Progenitor cell of endocrine pancreas (in vitro differentiated cells): ENCODE measurements around the gene RSPH10B. TPM values are rescaled to one million over a fixed set of nuclear protein-coding genes. Genes with fewer than 3 reads are reported as not detected.
A peak's percentile ranks its signal among the peaks of the same experiment; 100 is the strongest.
"Not testable (repeated sequence)": the region's sequence is repeated elsewhere in the genome, so short reads cannot be mapped to it uniquely, and the experiment has no call there.

ENCODE experiments used
- DNase-seq: peaks from one replicate; pipeline ENCODE4 v3.0.0; 2021; ENCODE audit warnings: low spot score; ENCODE audit not compliant: unreplicated experiment
- H3K27ac Mint-ChIP-seq: 2 replicates; pipeline ENCODE4 v1.8.0; 2021; ENCODE audit warnings: mild to moderate bottlenecking, moderate library complexity, mixed read lengths
- H3K27me3 Mint-ChIP-seq: 2 replicates; pipeline ENCODE4 v1.8.0; 2021; ENCODE audit warnings: mixed read lengths
- H3K36me3 Mint-ChIP-seq: 2 replicates; pipeline ENCODE4 v1.8.0; 2022; ENCODE audit warnings: mixed read lengths; ENCODE audit not compliant: insufficient read depth
- H3K4me1 Mint-ChIP-seq: 2 replicates; pipeline ENCODE4 v1.8.0; 2021; ENCODE audit warnings: low read depth, mixed read lengths
- H3K4me3 Mint-ChIP-seq: 2 replicates; pipeline ENCODE4 v1.8.0; 2021; ENCODE audit warnings: low read depth, mild to moderate bottlenecking, moderate library complexity, mixed read lengths
- H3K9me3 Mint-ChIP-seq: 2 replicates; pipeline ENCODE4 v1.8.0; 2021; ENCODE audit warnings: low read depth, mixed read lengths
- total RNA-seq: library from RNA; stranded (reverse); gene quantifications from 2 replicates; pipeline ENCODE4 v1.2.1, GENCODE V29; 2021
- TF ChIP-seq, protein P1 (sequence below): fragments of 200-600 bp; sonication (generic); IDR thresholded peaks from one replicate; pipeline ENCODE4 v1.5.0; 2021; ENCODE audit warnings: antibody characterized with exemption, mild to moderate bottlenecking; ENCODE audit not compliant: unreplicated experiment

RSPH10B gene
- total RNA-seq, 1 donor from 2014 or later, result 1.5 TPM

DNA sequence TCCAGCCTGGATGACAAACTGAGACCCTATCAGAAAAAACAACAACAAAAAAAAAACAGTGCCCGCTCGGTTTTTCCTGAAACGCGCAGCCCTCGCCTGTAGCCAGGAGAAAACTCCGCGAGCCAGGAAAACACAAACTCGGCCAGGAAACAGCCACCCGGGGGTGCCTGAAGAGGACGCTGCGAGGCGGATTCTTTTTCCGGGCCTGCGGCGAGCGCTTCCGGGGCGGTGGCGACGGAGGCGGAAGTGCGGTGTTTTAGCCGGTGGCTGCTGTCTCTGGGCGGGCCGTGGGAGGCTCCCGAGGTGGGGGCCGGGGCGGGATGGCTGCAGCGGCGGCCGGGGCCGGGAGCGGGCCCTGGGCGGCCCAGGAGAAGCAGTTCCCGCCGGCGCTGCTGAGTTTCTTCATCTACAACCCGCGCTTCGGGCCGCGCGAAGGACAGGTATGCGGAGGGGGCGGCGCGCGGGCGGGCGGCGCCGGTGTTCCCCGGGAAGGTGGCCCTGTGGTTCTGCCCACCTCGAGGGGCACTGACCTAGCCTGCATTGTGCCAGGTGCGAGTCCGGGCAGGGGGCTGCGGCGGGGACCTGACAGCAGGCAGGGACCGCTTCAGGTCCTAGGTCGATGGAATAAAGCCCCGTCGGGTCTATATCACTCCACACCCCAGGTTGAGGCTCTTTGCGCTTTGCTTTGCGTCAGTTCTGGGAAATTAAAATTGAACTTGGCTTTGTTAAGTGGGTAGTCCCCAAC lies 71.8 kb downstream of the RSPH10B start, which contains the start of gene CCZ1:
TSS of gene CCZ1 (plus strand) at position 254 of the 745 bp plus-strand sequence. CDS start at position 321, 67 bp downstream.
- not testable (repeated sequence) for H3K4me1 Mint-ChIP-seq, H3K27me3 Mint-ChIP-seq, H3K36me3 Mint-ChIP-seq, H3K9me3 Mint-ChIP-seq
- Mint-ChIP-seq H3K4me3 (peak within 1 kb of the TSS; percentile 79), H3K27ac (peak within 1 kb of the TSS; percentile 92)
- DNase-seq, result peak; percentile 43
- TF ChIP-seq, protein P1, sequence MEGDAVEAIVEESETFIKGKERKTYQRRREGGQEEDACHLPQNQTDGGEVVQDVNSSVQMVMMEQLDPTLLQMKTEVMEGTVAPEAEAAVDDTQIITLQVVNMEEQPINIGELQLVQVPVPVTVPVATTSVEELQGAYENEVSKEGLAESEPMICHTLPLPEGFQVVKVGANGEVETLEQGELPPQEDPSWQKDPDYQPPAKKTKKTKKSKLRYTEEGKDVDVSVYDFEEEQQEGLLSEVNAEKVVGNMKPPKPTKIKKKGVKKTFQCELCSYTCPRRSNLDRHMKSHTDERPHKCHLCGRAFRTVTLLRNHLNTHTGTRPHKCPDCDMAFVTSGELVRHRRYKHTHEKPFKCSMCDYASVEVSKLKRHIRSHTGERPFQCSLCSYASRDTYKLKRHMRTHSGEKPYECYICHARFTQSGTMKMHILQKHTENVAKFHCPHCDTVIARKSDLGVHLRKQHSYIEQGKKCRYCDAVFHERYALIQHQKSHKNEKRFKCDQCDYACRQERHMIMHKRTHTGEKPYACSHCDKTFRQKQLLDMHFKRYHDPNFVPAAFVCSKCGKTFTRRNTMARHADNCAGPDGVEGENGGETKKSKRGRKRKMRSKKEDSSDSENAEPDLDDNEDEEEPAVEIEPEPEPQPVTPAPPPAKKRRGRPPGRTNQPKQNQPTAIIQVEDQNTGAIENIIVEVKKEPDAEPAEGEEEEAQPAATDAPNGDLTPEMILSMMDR, result peak; percentile 31

DNA sequence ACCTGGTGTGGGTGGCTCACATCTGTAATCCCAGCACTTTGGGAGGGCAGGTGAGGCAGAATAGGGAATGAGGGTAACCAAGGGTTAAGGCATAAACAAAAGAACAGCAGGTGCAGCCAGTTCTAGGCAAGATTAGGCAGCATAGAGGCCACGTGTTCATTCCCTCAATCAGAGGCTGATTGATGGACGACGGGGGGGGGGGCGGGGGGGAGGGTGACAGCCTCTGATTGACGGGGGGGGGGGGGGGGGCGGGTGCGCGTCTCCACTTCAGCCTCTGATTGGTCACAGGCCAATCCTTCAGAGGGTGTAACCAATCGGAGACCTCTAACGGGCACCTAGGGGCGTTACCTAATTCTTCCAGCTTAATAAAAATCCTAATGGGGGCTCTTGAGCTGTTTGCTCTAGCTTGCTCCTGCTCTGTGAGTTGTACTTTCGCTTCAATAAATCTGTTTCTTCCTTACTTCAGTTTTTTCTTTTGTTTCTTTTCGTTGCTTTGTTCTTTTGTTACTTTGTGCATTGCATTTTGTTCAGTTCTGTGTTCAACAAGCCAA lies 73.0 kb downstream of the RSPH10B start:
- not testable (repeated sequence) for H3K4me1 Mint-ChIP-seq, H3K36me3 Mint-ChIP-seq, H3K27ac Mint-ChIP-seq, DNase-seq, H3K27me3 Mint-ChIP-seq, H3K9me3 Mint-ChIP-seq
- H3K4me3 Mint-ChIP-seq, result peak overlapping the region; percentile 70

DNA sequence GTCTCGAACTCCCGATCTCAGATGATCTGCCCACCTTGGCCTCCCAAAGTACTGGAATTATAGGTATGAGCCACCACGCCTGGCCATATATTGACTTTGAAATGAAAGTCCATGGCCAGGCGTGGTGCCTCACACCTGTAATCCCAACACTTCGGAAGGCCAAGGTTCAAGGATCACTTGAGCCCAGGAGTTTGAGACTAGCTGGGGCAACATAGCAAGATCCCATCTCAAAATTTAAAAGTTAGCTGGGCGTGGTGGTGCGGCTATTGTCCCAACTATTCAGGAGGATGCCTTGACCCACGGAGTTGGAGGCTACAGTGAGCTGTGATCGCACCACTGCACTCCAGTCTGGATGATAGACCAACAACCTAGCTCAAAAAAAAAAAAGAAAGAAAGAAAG lies 78.0 kb downstream of the RSPH10B start:
- no peaks in the 10 kb centered on the region for H3K9me3 Mint-ChIP-seq
- H3K27me3 Mint-ChIP-seq, result no peaks in the 10 kb centered on the region
- no peaks in the 10 kb centered on the region for H3K4me1 Mint-ChIP-seq
- H3K4me3 Mint-ChIP-seq, result no peak overlapping the region
- TF ChIP-seq, protein P1, result no peak
- no peaks in the 10 kb centered on the region for H3K36me3 Mint-ChIP-seq
- no peak for DNase-seq
- H3K27ac Mint-ChIP-seq, result no peak overlapping the region

DNA sequence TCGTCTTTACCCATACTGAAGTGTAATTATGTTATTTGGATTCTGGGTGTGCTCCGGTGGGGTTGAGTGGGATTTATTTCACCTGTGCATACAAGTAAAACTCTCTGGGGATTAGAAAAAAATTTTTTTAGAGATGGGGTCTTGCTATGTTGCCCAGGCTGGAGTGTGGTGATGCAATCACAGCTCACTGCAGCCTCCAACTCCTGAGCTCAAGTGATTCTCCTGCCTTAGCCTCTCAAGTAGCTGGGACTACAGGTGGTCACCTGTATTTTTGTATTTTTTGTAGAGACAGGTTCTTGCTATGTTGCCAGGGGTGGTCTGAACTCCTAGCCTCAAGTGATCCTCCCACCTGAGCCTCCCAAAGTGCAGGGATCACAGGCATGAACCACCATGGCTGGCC lies 80.2 kb downstream of the RSPH10B start:
- DNase-seq, H3K4me1 Mint-ChIP-seq, H3K4me3 Mint-ChIP-seq, H3K27ac Mint-ChIP-seq, H3K9me3 Mint-ChIP-seq, H3K36me3 Mint-ChIP-seq, H3K27me3 Mint-ChIP-seq: not testable (repeated sequence)

DNA sequence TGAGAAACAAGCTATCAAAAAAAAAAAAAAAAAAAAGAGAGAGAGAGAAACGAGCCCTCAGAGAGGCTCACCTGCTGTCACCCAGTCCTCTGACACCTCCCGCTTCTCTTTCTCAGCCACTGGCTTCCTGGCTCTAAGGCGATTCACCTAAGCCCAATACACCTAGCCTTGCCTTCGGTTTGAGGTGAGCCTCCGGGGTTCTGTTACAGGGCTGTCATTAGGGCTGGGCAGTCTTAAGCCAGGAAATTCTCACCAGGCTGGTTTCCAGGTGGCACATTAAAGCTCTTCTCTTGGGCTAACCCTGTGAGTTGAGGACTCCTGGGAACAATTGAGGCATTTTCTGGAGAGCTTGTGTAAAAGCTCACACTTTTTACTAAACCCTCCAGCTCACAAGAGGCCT lies 82.5 kb downstream of the RSPH10B start:
- H3K4me3 Mint-ChIP-seq, H3K27ac Mint-ChIP-seq, H3K4me1 Mint-ChIP-seq, H3K36me3 Mint-ChIP-seq, DNase-seq, H3K27me3 Mint-ChIP-seq, H3K9me3 Mint-ChIP-seq: not testable (repeated sequence)

DNA sequence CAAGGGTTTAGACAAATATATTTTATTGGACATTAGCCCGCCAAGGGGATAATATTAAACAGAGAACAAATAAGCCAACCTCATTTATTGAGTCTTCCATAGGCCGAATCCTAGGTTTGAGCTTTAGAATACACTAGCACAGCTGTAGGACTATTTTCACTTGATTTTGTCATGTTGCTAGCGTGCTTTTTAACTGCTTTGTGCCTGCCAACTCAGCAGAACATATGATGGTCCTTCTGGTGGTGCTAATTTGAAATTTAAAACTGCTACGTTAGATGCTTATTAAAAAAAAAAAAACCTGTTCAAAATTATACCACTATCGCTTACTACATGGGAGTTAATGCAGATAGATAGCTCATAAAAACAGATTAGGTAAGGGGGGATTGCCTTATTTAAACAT lies 86.1 kb downstream of the RSPH10B start:
- H3K36me3 Mint-ChIP-seq, H3K4me3 Mint-ChIP-seq, H3K27me3 Mint-ChIP-seq, H3K4me1 Mint-ChIP-seq, DNase-seq, H3K9me3 Mint-ChIP-seq, H3K27ac Mint-ChIP-seq: not testable (repeated sequence)

DNA sequence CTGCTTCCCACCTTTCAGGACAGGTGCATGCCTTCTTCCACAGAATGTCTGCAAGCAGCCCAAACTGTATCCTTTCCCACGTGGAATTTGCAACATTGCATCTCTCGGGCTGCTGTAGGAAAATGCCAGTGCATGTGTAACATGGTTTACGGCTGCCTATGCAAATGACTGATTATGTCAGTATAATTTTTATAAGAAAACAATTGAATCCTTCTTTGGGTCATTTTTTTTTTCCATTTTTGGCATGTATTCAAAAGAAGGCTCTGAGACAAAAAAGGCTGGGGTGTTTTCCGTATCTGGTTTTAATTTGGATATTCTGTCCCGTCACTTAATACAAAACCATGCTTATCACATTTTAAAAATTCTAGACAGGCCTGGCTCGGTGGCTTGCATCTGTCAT lies 90.4 kb downstream of the RSPH10B start:
- H3K9me3 Mint-ChIP-seq, H3K27ac Mint-ChIP-seq, H3K4me1 Mint-ChIP-seq, DNase-seq, H3K27me3 Mint-ChIP-seq, H3K36me3 Mint-ChIP-seq, H3K4me3 Mint-ChIP-seq: not testable (repeated sequence)

DNA sequence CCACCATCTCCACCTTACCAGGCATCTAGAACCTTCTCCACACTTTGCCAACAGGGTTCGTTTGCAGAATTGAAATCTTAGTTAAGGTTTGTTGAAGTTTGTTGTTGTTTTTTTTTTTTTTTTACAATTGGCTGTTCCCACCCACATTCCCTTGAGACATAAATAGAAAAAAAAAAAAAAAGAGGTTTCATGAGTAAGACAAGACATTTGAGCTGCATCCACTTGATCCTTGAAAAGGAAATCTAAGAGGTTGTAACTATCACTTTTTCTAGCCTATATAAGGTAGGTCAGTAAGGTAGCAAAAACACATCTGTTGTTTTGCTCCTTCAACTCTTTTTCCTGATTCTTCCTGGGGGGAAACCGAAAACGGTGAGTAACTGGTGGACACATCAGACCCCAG lies 90.9 kb downstream of the RSPH10B start:
- not testable (repeated sequence) for DNase-seq, H3K27ac Mint-ChIP-seq, H3K4me1 Mint-ChIP-seq, H3K27me3 Mint-ChIP-seq, H3K36me3 Mint-ChIP-seq, H3K9me3 Mint-ChIP-seq, H3K4me3 Mint-ChIP-seq

Other genes with a start within 250 kb of the RSPH10B start
- 38.3 and 39.8 TPM in 2 replicates for gene RNF216, start 189.0 kb downstream of the RSPH10B start, total RNA-seq
- not detected in 2 replicates for gene OCM, start 89.9 kb downstream of the RSPH10B start, total RNA-seq
- gene CCZ1, start 72.0 kb downstream of the RSPH10B start, total RNA-seq, result 103 and 110 TPM in 2 replicates
- 19.7 and 23.9 TPM in 2 replicates for gene PMS2, start 38.4 kb upstream of the RSPH10B start, total RNA-seq
- gene AIMP2, start 38.6 kb upstream of the RSPH10B start, total RNA-seq, result 30.1 and 33.4 TPM in 2 replicates
- gene ANKRD61, start 60.7 kb upstream of the RSPH10B start, total RNA-seq, result 0.22 and 0.47 TPM in 2 replicates
- 114 and 121 TPM in 2 replicates for gene EIF2AK1, start 88.5 kb upstream of the RSPH10B start, total RNA-seq
- gene USP42, start 134.3 kb upstream of the RSPH10B start, total RNA-seq, result 26.1 and 26.2 TPM in 2 replicates